Melanocyte of skin (primary cell): ENCODE results near the gene ULBP1. TPM values are rescaled to one million over a fixed set of nuclear protein-coding genes. Genes with fewer than 3 reads are reported as not detected.

Experiments used
- total RNA-seq, 2 donors: library from RNA; depleted of rRNA; stranded (reverse); fragments of >200 nt; gene quantifications; 2 replicates each; pipeline ENCODE4 v1.2.3, GENCODE V29; 2012

The ULBP1 gene
- under 1 TPM in 1 of 2 donors, not detected in 1; under 0.01 TPM for total RNA-seq

GRCh38 chr6:149963462-149964307 lies at the start of gene ULBP1:
TSS of gene ULBP1 (plus strand) at chr6:149963943. CDS start at chr6:149964050, 107 bp downstream.

GRCh38 chr6:149922642-149923326 lies 41.0 kb upstream of the ULBP1 start, which contains the start of gene RAET1G:
TSS of gene RAET1G (minus strand) at chr6:149923121. CDS start at chr6:149923010, 111 bp downstream.

GRCh38 chr6:149941583-149942460 lies 21.9 kb upstream of the ULBP1 start, which contains the start of gene ULBP2:
TSS of gene ULBP2 (plus strand) at chr6:149942014. CDS start at chr6:149942073, 59 bp downstream.

Other genes with a start within 250 kb of the ULBP1 start
- 10 to 100 TPM; 19.6 to 21.0 TPM for gene LATS1, start 245.8 kb upstream of the ULBP1 start, total RNA-seq
- gene NUP43, start 217.4 kb upstream of the ULBP1 start, total RNA-seq: 10 to 100 TPM; 32.3 to 49.0 TPM
- gene PCMT1, start 214.2 kb upstream of the ULBP1 start, total RNA-seq: 100 to 1,000 TPM; 290 to 306 TPM
- gene LRP11, start 99.6 kb upstream of the ULBP1 start, total RNA-seq: 10 to 100 TPM; 32.0 to 40.3 TPM
- not detected for gene RAET1E, start 65.8 kb upstream of the ULBP1 start, total RNA-seq
- under 1 TPM in 1 of 2 donors, not detected in 1; 0.33 TPM for gene RAET1G, start 40.8 kb upstream of the ULBP1 start, total RNA-seq
- gene ULBP2, start 21.9 kb upstream of the ULBP1 start, total RNA-seq: 1 to 10 TPM in 1 of 2 donors, under 1 TPM in 1; 0.69 to 2.0 TPM
- gene RAET1L, start 61.6 kb downstream of the ULBP1 start, total RNA-seq: not detected
- 1 to 10 TPM; 1.0 to 5.0 TPM for gene ULBP3, start 105.2 kb downstream of the ULBP1 start, total RNA-seq
- gene PPP1R14C, start 179.1 kb downstream of the ULBP1 start, total RNA-seq: not detected